GM23338 (cell line): Measurements from ENCODE around the gene ZNF780B. TPM values are rescaled to one million over a fixed set of nuclear protein-coding genes. Genes with fewer than 3 reads are reported as not detected.

Experiments used
- ATAC-seq: fragments of 200-7000 bp; cut with Tn5 transposase; 3 replicates; pipeline ENCODE4 v1.9.1; 2020
- DNase-seq: peaks from one replicate; pipeline ENCODE4 v3.0.0-alpha.2; 2015; ENCODE audit warnings: low spot score
- H2AFZ ChIP-seq: fragments of 200-600 bp; sonication (generic); 2 replicates; pipeline ENCODE4 v1.8.0; 2016; ENCODE audit warnings: antibody characterized with exemption, mild to moderate bottlenecking, moderate library complexity
- H3F3A ChIP-seq: fragments of 200-600 bp; sonication (generic); replicated peaks from 2 replicates; pipeline ENCODE4 v1.8.0; 2017; ENCODE audit warnings: antibody characterized with exemption, mixed run types, low read depth
- H3K27ac ChIP-seq: fragments of 200-600 bp; sonication (generic); 2 replicates; pipeline ENCODE4 v1.6.1; 2016; ENCODE audit warnings: low read depth
- H3K27me3 ChIP-seq: fragments of 200-600 bp; sonication (generic); 2 replicates; pipeline ENCODE4 v1.8.0; 2016; ENCODE audit warnings: mild to moderate bottlenecking, mixed run types, moderate library complexity; ENCODE audit not compliant: insufficient read depth
- H3K36me3 ChIP-seq: fragments of 200-600 bp; sonication (generic); 2 replicates; pipeline ENCODE4 v1.8.0; 2016; ENCODE audit warnings: mild to moderate bottlenecking; ENCODE audit not compliant: insufficient read depth
- H3K4me1 ChIP-seq: fragments of 200-600 bp; sonication (generic); 2 replicates; pipeline ENCODE4 v1.8.0; 2016; ENCODE audit warnings: mild to moderate bottlenecking, moderate library complexity; ENCODE audit not compliant: insufficient read depth
- H3K4me2 ChIP-seq: fragments of 200-600 bp; sonication (generic); 2 replicates; pipeline ENCODE4 v1.7.1; 2017; ENCODE audit warnings: mixed run types
- H3K4me3 ChIP-seq: fragments of 200-600 bp; sonication (generic); 2 replicates; pipeline ENCODE4 v1.6.1; 2016; ENCODE audit warnings: mixed run types
- H3K79me2 ChIP-seq: fragments of 200-600 bp; sonication (generic); replicated peaks from 2 replicates; pipeline ENCODE4 v1.8.0; 2017; ENCODE audit warnings: mild to moderate bottlenecking; ENCODE audit not compliant: insufficient read depth
- H3K9me2 ChIP-seq: fragments of 200-600 bp; sonication (generic); 2 replicates; pipeline ENCODE4 v1.8.0; 2017; ENCODE audit not compliant: insufficient read depth
- H4K20me1 ChIP-seq: fragments of 200-600 bp; sonication (generic); replicated peaks from 2 replicates; pipeline ENCODE4 v1.8.0; 2017; ENCODE audit warnings: mild to moderate bottlenecking; ENCODE audit not compliant: insufficient read depth
- H3K27ac Mint-ChIP-seq: 2 replicates; pipeline ENCODE4 v1.8.0; 2020; ENCODE audit warnings: inconsistent platforms, mild to moderate bottlenecking, moderate library complexity, mixed read lengths
- H3K27me3 Mint-ChIP-seq: 3 replicates; pipeline ENCODE4 v1.8.0; 2022; ENCODE audit warnings: low read depth, mild to moderate bottlenecking, moderate library complexity, mixed read lengths, inconsistent platforms; ENCODE audit not compliant: insufficient read depth, poor library complexity
- H3K36me3 Mint-ChIP-seq: 3 replicates; pipeline ENCODE4 v1.8.0; 2021; ENCODE audit warnings: low read depth, mild to moderate bottlenecking, inconsistent platforms, moderate library complexity, mixed read lengths
- H3K4me1 Mint-ChIP-seq: 3 replicates; pipeline ENCODE4 v1.8.0; 2020; ENCODE audit warnings: mild to moderate bottlenecking, inconsistent platforms, mixed read lengths
- H3K4me3 Mint-ChIP-seq: 3 replicates; pipeline ENCODE4 v1.8.0; 2021; ENCODE audit warnings: moderate library complexity, mild to moderate bottlenecking, inconsistent platforms, mixed read lengths
- H3K9me3 Mint-ChIP-seq: 3 replicates; pipeline ENCODE4 v1.8.0; 2020; ENCODE audit warnings: moderate library complexity, mild to moderate bottlenecking, inconsistent platforms, mixed read lengths
- CREB1 ChIP-seq: fragments of 250-450 bp; sonication (Bioruptor Pico); IDR thresholded peaks from 2 replicates; pipeline ENCODE4 v1.5.0; 2020; ENCODE audit warnings: low read depth, mild to moderate bottlenecking, moderate library complexity
- EZH2 ChIP-seq: fragments of 200-600 bp; sonication (generic); IDR thresholded peaks from one replicate; pipeline ENCODE4 v1.8.0; 2017; ENCODE audit warnings: antibody characterized with exemption, mild to moderate bottlenecking, low read depth; ENCODE audit not compliant: unreplicated experiment
- EZH2phosphoT487 ChIP-seq: fragments of 200-600 bp; sonication (generic); IDR thresholded peaks from one replicate; pipeline ENCODE4 v1.8.1; 2018; ENCODE audit warnings: antibody characterized with exemption; ENCODE audit not compliant: unreplicated experiment
- JUNB ChIP-seq: IDR thresholded peaks from one replicate; pipeline ENCODE4 v1.6.1; 2016; ENCODE audit warnings: antibody characterized with exemption; ENCODE audit not compliant: unreplicated experiment
- NANOG ChIP-seq: IDR thresholded peaks from 2 replicates; pipeline ENCODE4 v1.6.1; 2016; ENCODE audit warnings: antibody characterized with exemption, borderline replicate concordance
- POLR2AphosphoS5 ChIP-seq: IDR thresholded peaks from 2 replicates; pipeline ENCODE4 v1.6.1; 2016; ENCODE audit warnings: antibody characterized with exemption, low read depth
- STAT1 ChIP-seq: IDR thresholded peaks from one replicate; pipeline ENCODE4 v1.6.1; 2016; ENCODE audit warnings: antibody characterized with exemption; ENCODE audit not compliant: unreplicated experiment
- ZNF331 ChIP-seq: fragments of 250-450 bp; sonication (Bioruptor Pico); IDR thresholded peaks from 2 replicates; pipeline ENCODE4 v1.5.0; 2020; ENCODE audit warnings: low read depth, mild to moderate bottlenecking, moderate library complexity
- polyA plus RNA-seq: library from polyadenylated mRNA; unstranded; fragments of >200 nt; fragmentation: Nextera tagmentation; extraction: Ambion mirVana; gene quantifications from 2 replicates; pipeline ENCODE4 v1.2.1, GENCODE V29; 2016
- total RNA-seq: library from RNA; depleted of rRNA; stranded (reverse); fragments of >200 nt; shearing (Covaris generic); gene quantifications from 2 replicates; pipeline ENCODE4 v1.2.3, GENCODE V29; 2014
- TF ChIP-seq, protein P1 (sequence below), 2 experiments: fragments of 200-600 bp in 1 of 2; sonication (generic) in 1 of 2; conservative IDR thresholded peaks; 2 replicates each; pipeline versions ENCODE4 v1.5.1 to v1.6.1; 2016 to 2017; ENCODE audit warnings: antibody characterized with exemption in 2 of 2, low read depth in 2 of 2, mild to moderate bottlenecking in 2 of 2, moderate library complexity in 1 of 2
- TF ChIP-seq, protein P2 (sequence below): IDR thresholded peaks from one replicate; pipeline ENCODE4 v1.6.1; 2018; ENCODE audit warnings: antibody characterized with exemption; ENCODE audit not compliant: unreplicated experiment

ZNF780B gene
- total and polyA plus RNA-seq, 2 experiments from 2014 or later = 4.9 to 11.0 TPM

DNA sequence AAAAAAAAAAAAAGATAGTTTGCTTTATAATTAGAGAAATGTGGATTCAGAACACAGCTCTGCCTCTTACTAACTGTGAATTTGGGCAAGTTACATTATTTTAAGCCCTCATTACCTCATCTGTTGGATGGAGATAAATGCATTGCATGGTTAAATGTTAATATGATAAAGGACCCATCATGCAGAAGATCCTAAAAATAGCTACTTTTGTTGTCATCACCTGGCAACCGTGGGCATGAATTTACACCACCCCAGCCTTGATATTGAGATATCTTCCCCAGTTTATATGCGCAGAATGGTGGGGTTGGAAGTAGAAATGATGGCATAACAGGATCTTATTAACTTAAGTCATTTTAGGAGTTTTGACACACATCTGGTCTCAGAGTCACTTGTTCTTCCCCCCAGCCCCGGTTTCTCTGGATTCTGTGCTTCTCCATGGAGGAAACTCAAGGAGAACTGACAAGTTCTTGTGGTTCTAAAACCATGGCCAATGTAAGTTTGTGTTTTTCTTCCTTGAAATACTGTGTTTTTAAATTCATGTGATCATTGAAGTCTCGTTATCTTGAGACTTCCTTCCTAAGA is 50.2 kb downstream of the ZNF780B start:
- no peak overlapping the region for H3K27ac ChIP-seq
- no peaks in the 10 kb centered on the region for H3K27me3 Mint-ChIP-seq
- H3K4me1 ChIP-seq = no peaks in the 10 kb centered on the region
- H3K79me2 ChIP-seq = no peaks in the 10 kb centered on the region
- H3K4me3 Mint-ChIP-seq = no peak overlapping the region
- H3K27me3 ChIP-seq = no peaks in the 10 kb centered on the region
- no peaks in the 10 kb centered on the region for H3K9me2 ChIP-seq
- H3K4me1 Mint-ChIP-seq = no peaks in the 10 kb centered on the region
- H2AFZ ChIP-seq = no peak overlapping the region
- H3K36me3 ChIP-seq = peaks cover 3% of the 10 kb centered on the region
- DNase-seq (no peak), ATAC-seq (no peak)
- no peak overlapping the region for H3K4me3 ChIP-seq
- peaks cover 11% of the 10 kb centered on the region for H3K36me3 Mint-ChIP-seq
- no peaks in the 10 kb centered on the region for H4K20me1 ChIP-seq
- H3K9me3 Mint-ChIP-seq = peaks cover 16% of the 10 kb centered on the region
- no peak for TF ChIP-seq ZNF331 (CRISPR knock-in tag)
- TF ChIP-seq EZH2phosphoT487 = no peak
- TF ChIP-seq EZH2 = no peak
- no peak for TF ChIP-seq STAT1
- no peak for TF ChIP-seq CREB1 (CRISPR knock-in tag)
- TF ChIP-seq JUNB = no peak
- TF ChIP-seq, protein P1, sequence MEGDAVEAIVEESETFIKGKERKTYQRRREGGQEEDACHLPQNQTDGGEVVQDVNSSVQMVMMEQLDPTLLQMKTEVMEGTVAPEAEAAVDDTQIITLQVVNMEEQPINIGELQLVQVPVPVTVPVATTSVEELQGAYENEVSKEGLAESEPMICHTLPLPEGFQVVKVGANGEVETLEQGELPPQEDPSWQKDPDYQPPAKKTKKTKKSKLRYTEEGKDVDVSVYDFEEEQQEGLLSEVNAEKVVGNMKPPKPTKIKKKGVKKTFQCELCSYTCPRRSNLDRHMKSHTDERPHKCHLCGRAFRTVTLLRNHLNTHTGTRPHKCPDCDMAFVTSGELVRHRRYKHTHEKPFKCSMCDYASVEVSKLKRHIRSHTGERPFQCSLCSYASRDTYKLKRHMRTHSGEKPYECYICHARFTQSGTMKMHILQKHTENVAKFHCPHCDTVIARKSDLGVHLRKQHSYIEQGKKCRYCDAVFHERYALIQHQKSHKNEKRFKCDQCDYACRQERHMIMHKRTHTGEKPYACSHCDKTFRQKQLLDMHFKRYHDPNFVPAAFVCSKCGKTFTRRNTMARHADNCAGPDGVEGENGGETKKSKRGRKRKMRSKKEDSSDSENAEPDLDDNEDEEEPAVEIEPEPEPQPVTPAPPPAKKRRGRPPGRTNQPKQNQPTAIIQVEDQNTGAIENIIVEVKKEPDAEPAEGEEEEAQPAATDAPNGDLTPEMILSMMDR (conservative IDR thresholded peaks at IDR 0.05; ENCODE audit: low read depth in 2 of 2) = no peak
- no peak overlapping the region for H3K27ac Mint-ChIP-seq
- no peaks in the 10 kb centered on the region for H3F3A ChIP-seq
- H3K4me2 ChIP-seq = no peak overlapping the region

DNA sequence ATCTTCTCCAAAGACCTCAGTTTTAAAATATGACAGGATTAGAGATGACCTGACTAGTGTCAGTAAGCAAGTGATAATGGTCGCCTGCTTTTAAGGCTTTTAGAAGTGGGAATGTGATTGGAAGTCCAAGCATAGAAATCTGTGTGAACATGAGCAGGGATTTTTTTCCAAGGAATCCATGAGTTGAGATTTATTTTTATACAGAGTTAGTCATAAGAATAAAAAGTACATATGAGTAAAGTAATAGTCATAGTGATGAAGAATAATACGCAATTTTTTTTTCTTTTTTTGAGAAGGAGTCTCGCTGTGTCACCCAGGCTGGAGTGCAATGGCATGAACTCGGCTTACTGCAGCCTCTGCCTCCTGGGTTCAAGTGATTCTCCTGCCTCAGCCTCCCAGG is 57.5 kb downstream of the ZNF780B start:
- Histone ChIP-seq H3K27ac (no peak overlapping the region), H3K4me2 (no peak overlapping the region), H3K4me1 (no peaks in the 10 kb centered on the region; the same call in 1 of the 2 replicates), H3K9me2 (no peaks in the 10 kb centered on the region), H3K27me3 (no peaks in the 10 kb centered on the region), H3F3A (no peaks in the 10 kb centered on the region; the same call in 1 of the 2 replicates), H3K79me2 (peaks cover 25% of the 10 kb centered on the region), H2AFZ (no peak overlapping the region), H4K20me1 (no peaks in the 10 kb centered on the region), H3K36me3 (no peaks in the 10 kb centered on the region), H3K4me3 (no peak overlapping the region)
- Mint-ChIP-seq H3K27ac (no peak overlapping the region), H3K27me3 (peaks cover 2% of the 10 kb centered on the region), H3K4me3 (no peak overlapping the region), H3K36me3 (peaks cover 14% of the 10 kb centered on the region), H3K9me3 (peaks cover 24% of the 10 kb centered on the region), H3K4me1 (peaks cover 9% of the 10 kb centered on the region; the same call in 1 of the 3 replicates)
- no peak for DNase-seq
- no peak for ATAC-seq
- TF ChIP-seq JUNB = no peak
- TF ChIP-seq, protein P2, sequence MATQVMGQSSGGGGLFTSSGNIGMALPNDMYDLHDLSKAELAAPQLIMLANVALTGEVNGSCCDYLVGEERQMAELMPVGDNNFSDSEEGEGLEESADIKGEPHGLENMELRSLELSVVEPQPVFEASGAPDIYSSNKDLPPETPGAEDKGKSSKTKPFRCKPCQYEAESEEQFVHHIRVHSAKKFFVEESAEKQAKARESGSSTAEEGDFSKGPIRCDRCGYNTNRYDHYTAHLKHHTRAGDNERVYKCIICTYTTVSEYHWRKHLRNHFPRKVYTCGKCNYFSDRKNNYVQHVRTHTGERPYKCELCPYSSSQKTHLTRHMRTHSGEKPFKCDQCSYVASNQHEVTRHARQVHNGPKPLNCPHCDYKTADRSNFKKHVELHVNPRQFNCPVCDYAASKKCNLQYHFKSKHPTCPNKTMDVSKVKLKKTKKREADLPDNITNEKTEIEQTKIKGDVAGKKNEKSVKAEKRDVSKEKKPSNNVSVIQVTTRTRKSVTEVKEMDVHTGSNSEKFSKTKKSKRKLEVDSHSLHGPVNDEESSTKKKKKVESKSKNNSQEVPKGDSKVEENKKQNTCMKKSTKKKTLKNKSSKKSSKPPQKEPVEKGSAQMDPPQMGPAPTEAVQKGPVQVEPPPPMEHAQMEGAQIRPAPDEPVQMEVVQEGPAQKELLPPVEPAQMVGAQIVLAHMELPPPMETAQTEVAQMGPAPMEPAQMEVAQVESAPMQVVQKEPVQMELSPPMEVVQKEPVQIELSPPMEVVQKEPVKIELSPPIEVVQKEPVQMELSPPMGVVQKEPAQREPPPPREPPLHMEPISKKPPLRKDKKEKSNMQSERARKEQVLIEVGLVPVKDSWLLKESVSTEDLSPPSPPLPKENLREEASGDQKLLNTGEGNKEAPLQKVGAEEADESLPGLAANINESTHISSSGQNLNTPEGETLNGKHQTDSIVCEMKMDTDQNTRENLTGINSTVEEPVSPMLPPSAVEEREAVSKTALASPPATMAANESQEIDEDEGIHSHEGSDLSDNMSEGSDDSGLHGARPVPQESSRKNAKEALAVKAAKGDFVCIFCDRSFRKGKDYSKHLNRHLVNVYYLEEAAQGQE = no peak
- TF ChIP-seq EZH2 = no peak
- TF ChIP-seq ZNF331 (CRISPR knock-in tag) = no peak
- no peak for TF ChIP-seq POLR2AphosphoS5
- TF ChIP-seq CREB1 (CRISPR knock-in tag) = no peak
- no peak for TF ChIP-seq STAT1
- TF ChIP-seq NANOG = no peak
